Fibroblast of the aortic adventitia (primary cell): ENCODE results near the gene IL20RB. TPM values are rescaled to one million over a fixed set of nuclear protein-coding genes. Genes with fewer than 3 reads are reported as not detected.
A peak's percentile ranks its signal among the peaks of the same experiment; 100 is the strongest.

Experiments used
- DNase-seq: peaks from one replicate; pipeline ENCODE4 v3.0.0-alpha.2; 2010; ENCODE audit warnings: low read depth
- H3K4me3 ChIP-seq: 2 replicates; pipeline ENCODE4 v1.5.1; 2011; ENCODE audit warnings: low read depth, mild to moderate bottlenecking, control low read depth, low read length, moderate library complexity
- total RNA-seq: library from RNA; depleted of rRNA; stranded (reverse); fragments of >200 nt; gene quantifications from 2 replicates; pipeline ENCODE4 v1.2.3, GENCODE V29; 2012; ENCODE audit warnings: low replicate concordance
- TF ChIP-seq, protein P1 (sequence below): IDR thresholded peaks from 2 replicates; pipeline ENCODE4 v1.5.1; 2011; ENCODE audit warnings: mild to moderate bottlenecking, low read length, control low read depth, inconsistent platforms; ENCODE audit not compliant: insufficient read depth

Gene IL20RB
- total RNA-seq, 1 donor: 4.6 TPM

DNA sequence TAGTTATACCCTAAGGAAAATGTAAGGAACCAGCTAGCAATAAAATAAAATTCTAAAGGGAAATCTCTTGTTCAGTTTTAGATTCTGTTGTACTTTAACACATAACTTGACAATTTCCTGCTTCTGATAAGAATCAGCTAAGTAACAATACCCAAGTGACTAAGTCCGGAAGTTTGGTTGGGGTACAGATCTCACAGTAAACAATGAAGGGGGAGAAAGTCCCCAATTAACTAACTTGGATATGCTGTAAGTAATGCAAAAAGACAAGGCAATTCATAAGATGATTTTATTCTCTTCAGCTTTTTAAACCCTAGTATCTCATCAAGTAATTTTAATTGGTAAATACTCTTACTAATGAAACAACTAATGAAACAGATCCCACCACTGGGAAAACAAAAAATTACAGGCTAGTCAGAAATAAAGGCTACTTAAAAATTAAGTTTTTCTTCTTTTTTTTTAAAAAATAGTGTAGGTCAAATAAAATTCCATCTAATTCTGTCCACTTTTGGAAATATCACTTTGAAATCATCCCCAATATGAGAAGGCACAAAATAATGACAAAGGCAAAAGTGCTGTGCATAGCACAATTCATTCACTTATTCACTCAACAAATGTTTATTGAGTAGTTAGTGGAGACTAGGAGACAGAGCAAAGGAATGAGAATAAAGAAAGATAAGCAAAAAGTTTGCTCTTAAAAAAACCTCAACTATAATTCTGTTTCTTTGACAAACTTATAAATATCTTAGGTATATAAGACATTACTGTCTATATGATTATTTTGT, 37.8 kb upstream of the IL20RB start:
- TF ChIP-seq, protein P1, sequence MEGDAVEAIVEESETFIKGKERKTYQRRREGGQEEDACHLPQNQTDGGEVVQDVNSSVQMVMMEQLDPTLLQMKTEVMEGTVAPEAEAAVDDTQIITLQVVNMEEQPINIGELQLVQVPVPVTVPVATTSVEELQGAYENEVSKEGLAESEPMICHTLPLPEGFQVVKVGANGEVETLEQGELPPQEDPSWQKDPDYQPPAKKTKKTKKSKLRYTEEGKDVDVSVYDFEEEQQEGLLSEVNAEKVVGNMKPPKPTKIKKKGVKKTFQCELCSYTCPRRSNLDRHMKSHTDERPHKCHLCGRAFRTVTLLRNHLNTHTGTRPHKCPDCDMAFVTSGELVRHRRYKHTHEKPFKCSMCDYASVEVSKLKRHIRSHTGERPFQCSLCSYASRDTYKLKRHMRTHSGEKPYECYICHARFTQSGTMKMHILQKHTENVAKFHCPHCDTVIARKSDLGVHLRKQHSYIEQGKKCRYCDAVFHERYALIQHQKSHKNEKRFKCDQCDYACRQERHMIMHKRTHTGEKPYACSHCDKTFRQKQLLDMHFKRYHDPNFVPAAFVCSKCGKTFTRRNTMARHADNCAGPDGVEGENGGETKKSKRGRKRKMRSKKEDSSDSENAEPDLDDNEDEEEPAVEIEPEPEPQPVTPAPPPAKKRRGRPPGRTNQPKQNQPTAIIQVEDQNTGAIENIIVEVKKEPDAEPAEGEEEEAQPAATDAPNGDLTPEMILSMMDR: no peak
- peak; percentile 18 for DNase-seq
- H3K4me3 ChIP-seq: no peak overlapping the region

GRCh38 chr3:136920904-136921611, 36.7 kb upstream of the IL20RB start:
- TF ChIP-seq, protein P1: no peak
- H3K4me3 ChIP-seq: no peak overlapping the region
- no peak for DNase-seq

DNA sequence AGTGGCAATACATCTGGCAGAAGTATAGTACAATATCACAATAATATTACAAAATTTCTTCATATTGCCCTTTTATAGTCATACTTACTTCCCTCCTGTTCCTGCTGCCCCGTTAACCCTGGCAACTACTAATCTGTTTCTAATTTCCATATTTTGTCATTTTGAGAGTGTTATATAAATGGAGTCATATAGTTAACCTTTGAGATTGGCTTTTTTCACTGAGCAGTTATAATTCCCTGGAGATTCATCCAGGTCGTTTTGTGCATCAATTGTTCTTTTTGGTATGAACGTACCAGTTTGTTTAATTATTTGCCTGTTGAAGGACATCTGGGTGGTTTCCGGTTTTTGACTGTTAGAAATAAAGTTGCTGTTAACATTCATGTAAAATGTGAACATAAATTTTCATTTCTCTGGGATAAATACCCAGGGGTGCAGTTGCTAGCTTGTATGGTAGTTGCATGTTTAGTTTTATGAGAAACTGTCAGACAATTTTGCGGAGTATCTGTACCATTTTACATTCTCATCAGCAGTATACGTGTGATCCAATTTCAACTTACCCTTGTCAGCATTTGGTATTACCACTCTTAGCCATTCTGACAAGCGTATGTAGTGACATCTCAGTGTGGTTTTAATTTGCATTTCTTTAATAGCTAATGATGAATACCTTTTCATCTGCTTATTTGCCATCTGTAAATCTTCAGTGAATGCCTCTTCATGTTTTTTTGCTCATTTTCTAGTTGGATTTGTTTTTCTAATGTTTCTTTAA, 32.2 kb upstream of the IL20RB start:
- TF ChIP-seq, protein P1: no peak
- no peak overlapping the region for H3K4me3 ChIP-seq
- DNase-seq: peak; percentile 7

DNA sequence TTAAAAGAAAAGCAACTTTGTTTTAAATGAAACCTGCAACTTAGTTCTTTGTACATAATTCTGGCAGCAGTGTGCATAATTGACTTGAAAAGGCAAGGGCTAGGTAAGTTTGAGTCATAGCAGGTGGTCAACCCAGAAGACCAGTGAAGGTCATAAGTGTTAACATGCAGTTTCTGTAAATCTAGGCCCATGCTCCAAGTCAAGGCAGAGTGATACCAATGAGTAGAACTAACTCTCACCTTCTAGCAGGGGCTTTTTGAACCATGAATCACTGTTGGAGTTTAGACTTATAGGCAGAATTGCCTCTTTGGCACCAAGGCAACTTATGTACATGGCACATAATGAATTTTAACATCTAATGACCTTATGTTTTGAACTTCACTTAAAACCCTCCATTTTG, 29.5 kb upstream of the IL20RB start:
- no peak for DNase-seq
- TF ChIP-seq, protein P1: no peak
- no peak overlapping the region for H3K4me3 ChIP-seq

- TF ChIP-seq, protein P1: no peak
- peak overlapping the region; percentile 32 for H3K4me3 ChIP-seq
- peak; percentile 68 for DNase-seq
Measured at GRCh38 chr3:136929977-136930670, 27.7 kb upstream of the IL20RB start.

DNA sequence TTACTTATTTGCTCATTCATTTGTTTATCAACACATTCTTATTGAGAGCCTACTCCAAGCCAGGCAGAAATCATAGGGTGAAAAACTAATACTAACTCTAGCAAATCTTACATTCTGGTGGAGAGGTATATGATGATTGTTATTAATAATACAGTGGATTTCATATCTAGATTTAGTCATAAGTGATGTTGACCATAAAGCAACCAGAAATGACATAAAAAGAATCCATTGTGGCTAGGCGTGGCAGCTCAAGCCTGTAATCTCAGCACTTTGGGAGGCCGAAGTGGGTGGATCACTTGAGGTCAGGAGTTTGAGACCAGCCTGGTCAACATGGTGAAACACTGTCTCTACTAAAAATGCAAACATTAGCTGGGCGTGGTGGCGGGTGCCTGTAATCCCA, 26.2 kb upstream of the IL20RB start:
- no peak overlapping the region for H3K4me3 ChIP-seq
- DNase-seq: no peak
- TF ChIP-seq, protein P1: no peak
